T1000 (cell line): ENCODE results near the gene SFMBT1.

Experiments used
- DNase-seq: peaks from one replicate; lab custom pipeline; 2025; ENCODE audit warnings: mixed read lengths; lab: John Stamatoyannopoulos, UW

The SFMBT1 gene

GRCh38 chr3:52998771-52999513 is 46.9 kb downstream of the SFMBT1 start:
- no peak for DNase-seq

DNA sequence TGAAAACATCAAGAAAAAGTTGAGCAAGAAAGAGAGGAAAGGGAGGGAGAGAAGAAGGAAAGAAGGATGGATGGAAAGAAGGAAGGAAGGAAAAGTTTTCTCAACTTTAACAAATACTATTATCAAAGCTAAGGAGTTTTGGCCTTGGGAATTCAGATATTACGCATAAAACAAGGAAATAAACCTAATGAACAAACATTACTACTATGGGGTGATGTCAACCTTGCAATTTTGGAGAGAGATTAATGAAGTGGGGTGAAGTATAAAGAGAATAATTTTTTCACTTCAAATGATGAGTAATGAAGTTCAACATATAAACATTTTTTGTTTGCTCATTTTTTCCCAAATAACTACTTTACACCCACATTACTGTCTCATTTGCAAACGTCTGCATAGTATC is 55.2 kb downstream of the SFMBT1 start:
- DNase-seq, result no peak

- no peak for DNase-seq
These were observed 58.9 kb downstream of the SFMBT1 start for GRCh38 chr3:52986938-52987337.

DNA sequence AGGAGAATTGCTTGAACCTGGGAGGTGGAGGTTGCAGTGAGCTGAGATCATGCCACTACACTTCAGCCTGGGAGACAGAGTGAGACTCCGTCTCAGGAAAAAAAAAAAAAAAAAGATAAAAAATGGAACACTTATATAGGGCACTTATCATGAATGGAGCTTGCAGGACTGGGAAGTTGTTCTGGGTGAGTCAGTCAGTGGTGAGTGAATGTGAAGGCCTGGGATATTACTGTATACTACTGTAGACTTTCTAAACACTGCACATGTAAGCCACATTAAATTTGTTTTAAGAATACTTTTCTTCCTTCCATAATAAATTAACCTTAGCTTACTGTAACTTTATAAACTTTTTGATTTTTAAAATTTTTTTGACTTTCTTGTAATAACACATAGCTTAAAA is 59.8 kb downstream of the SFMBT1 start:
- no peak for DNase-seq

- no peak for DNase-seq
These were observed 62.0 kb downstream of the SFMBT1 start for GRCh38 chr3:52983828-52984227.

- no peak for DNase-seq
These were observed 62.5 kb downstream of the SFMBT1 start for GRCh38 chr3:52983336-52983807.

GRCh38 chr3:52982839-52983238 is 63.0 kb downstream of the SFMBT1 start:
- DNase-seq, result no peak

GRCh38 chr3:52979190-52979983 is 66.5 kb downstream of the SFMBT1 start:
- DNase-seq, result no peak

DNA sequence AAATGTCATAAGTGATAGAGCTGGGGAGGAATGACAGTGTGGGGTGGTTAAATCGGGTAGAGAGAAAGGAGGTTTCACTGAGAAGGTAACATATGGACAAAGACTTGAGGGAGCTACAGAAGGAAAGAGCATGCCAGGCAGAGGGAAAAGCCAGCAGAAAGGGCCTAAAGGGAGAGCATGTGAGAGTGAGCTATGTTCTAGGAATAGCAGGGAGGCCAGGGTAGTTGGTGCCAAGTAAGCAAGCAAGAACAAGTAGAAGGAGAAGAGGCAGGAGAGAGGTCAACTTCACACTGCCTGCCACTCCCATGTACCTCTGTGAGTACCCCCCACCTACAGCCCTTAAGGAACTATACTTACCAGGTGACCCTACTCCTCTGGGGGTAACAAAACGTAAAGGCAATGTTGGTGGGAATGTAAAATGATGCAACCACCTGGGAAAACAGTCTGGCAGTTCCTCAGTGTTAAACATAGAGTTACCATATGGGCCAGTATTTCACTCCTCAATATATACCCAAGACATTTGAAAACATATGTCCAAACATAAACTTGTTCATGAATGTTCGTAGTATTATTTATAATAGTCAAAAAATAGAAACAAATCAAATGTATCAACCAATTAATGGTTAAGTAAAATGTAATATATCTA is 67.6 kb downstream of the SFMBT1 start:
- no peak for DNase-seq

DNA sequence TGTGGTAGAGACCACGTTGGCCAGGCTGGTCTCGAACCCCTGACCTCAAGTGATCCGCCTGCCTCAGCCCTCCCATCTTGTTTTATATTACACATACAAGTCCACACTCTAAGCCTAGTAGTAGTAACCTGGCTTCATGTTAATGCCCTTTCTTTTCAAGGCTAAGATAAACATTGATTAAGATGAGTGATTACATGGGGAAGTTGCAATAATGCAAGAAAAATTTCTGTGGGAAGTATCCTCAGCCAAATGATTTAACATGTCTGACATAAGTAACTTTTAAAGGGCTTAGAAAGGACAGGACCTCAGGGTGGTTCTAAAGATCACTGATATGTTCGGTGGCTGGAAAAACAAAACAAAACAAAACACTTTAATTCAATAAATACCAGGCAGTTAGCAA is 72.1 kb downstream of the SFMBT1 start:
- DNase-seq, result no peak

DNA sequence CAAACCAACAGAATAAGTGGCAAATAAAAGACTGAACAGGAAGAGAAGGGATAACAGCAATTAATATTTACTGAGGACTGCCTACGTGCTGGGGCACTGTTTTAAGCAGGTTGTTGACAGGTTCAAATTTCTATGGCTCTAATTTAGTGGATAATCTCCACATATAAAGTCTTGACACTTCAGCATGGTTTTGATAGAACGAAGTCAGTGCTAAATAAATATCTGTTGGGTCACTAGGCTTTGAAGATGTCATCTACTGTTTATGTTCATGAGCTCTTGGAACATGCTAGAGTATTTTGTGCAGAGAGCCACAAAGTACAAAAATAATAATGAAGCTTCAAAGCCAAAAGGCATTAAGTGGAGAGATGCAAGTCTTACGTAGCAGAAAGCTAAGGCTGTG is 74.0 kb downstream of the SFMBT1 start:
- no peak for DNase-seq

DNA sequence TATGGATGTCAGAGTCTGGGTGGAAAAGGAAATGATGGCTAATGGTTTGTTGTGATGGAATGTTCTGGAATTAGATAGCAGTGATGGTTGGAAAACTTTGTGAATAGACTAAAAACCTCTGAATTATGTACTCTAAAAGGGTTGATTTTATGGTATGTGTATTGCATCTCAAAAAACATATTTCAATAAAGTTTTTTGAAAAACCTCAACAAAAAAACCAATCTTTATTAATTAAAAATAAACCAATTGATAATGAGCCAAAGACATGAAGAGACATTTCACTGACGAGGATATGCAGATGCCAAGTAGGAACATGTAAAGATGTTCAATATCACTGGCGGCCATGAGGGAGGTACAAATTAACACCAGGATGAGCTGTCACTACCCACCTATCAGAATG is 78.5 kb downstream of the SFMBT1 start:
- DNase-seq, result no peak

GRCh38 chr3:52962160-52962559 is 83.7 kb downstream of the SFMBT1 start:
- DNase-seq, result no peak

DNA sequence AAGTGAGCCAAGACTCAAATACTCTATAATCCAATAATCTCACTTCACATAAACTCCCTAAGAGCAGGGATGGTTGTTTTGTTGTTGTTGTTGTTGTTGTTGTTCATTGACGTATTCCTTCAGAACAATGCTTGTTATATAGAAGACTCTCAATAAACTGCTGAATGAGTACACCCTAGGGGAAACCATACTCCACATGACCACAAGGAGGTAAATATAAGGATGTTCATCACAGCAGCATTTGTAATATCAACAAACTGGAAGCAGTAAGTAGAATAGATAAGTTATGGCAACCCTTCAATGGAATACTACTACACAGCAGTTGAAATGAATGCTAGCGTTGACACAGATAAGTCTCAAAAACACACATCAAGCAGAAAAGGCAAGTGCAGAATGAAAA is 86.1 kb downstream of the SFMBT1 start:
- DNase-seq, result no peak

GRCh38 chr3:52939600-52939999 is 106.3 kb downstream of the SFMBT1 start:
- DNase-seq, result no peak

GRCh38 chr3:52934630-52935530 is 111.0 kb downstream of the SFMBT1 start:
- DNase-seq, result no peak

DNA sequence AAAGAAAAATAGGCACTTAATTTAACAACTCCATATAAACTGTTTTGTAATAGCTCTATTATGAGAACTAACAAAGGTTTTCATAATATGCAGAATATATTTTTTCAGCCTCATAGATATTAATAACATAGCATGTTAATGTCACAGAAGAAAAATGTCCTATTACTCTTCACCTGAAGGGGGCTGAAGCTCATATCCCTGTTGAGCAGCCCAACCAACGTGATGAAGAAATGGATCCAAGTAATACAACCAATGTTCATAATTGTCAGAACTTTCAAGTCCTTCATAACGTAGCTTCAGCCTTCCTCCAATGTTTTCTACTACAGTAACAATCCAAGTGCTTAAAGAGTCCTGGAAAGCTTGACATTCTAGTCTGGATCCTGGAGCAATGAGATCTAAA is 114.0 kb downstream of the SFMBT1 start:
- DNase-seq, result no peak

GRCh38 chr3:52931328-52931727 is 114.5 kb downstream of the SFMBT1 start:
- DNase-seq, result no peak

GRCh38 chr3:52930748-52931147 is 115.1 kb downstream of the SFMBT1 start:
- DNase-seq, result no peak

DNA sequence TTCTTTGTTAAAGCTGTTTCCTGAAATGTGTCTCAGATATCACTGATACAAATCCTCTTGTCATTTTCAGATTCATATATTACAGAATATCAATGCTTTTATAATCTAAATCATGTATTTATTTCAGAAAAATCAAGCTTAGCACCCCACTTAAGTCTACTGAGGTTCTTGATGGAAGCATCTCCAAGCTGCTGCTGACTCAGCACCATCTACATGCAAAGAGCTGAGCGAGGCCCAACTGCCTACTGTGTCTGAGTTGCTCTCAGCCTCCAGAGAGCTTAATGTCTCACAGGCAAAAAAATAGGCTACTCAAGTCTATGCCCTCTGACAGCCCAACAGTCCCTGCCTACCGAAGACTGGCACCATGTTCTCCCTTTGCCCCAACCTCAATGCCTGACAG is 119.3 kb downstream of the SFMBT1 start:
- DNase-seq, result no peak

- no peak for DNase-seq
These were observed 120.2 kb downstream of the SFMBT1 start for GRCh38 chr3:52925405-52926313.
